Renal cortical epithelial cell (primary cell): ENCODE data around the gene BLMH. TPM values are rescaled to one million over a fixed set of nuclear protein-coding genes. Genes with fewer than 3 reads are reported as not detected.

ENCODE experiments used
- DNase-seq: peaks from one replicate; pipeline ENCODE4 v3.0.0-alpha.2; 2011; ENCODE audit warnings: low read depth
- total RNA-seq: library from RNA; depleted of rRNA; stranded (reverse); fragments of >200 nt; gene quantifications from 2 replicates; pipeline ENCODE4 v1.2.3, GENCODE V29; 2014

The BLMH gene
- total RNA-seq, 1 donor from 2014 or later = 42.1 TPM

- no peak for DNase-seq
Observed at GRCh38 chr17:30200106-30200505, 91.6 kb downstream of the BLMH start.

DNA sequence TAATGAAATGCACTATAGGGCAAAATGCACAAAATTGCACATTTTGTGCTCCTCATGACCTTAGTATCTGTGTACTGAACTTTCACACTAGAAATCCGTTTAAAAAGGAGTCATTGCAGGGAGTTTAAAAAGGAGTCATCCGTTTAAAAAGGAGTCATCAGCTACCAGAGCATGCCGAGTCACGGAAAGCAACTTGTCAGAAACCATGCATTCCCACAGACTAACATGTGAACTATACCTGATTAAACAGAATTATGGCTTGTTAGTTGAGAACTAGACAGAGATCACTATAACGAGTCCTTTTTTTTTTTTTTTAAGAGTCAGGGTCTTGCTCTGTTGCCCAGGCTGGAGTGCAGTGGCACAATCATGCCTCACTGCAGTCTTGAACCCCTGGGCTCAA, 92.1 kb downstream of the BLMH start:
- DNase-seq = no peak

Other genes with a start within 250 kb of the BLMH start
- gene NSRP1, start 175.1 kb downstream of the BLMH start, total RNA-seq = 1.7 and 12.0 TPM in 2 replicates
- under 0.01 TPM in 2 replicates for gene SLC6A4, start 56.2 kb downstream of the BLMH start, total RNA-seq
- not detected in 2 replicates for gene TMIGD1, start 42.1 kb upstream of the BLMH start, total RNA-seq
- 169 and 332 TPM in 2 replicates for gene CPD, start 87.0 kb upstream of the BLMH start, total RNA-seq
- gene GOSR1, start 185.5 kb upstream of the BLMH start, total RNA-seq = 42.5 and 83.4 TPM in 2 replicates